HG03521 (cell line): ENCODE data around the gene DBNL.
A peak's percentile ranks its signal among the peaks of the same experiment; 100 is the strongest.

Experiments used
- ATAC-seq: cut with Tn5 transposase; IDR thresholded peaks from one replicate; pipeline ENCODE4 v1.9.1; 2021; ENCODE audit warnings: mild to moderate bottlenecking, moderate library complexity; ENCODE audit not compliant: unreplicated experiment

Gene DBNL

GRCh38 chr7:44097064-44097932 lies 52.8 kb downstream of the DBNL start:
- ATAC-seq, result peak; percentile 62

- no peak for ATAC-seq
Observed at GRCh38 chr7:44098092-44099068, 53.9 kb downstream of the DBNL start.

GRCh38 chr7:44099669-44100068 lies 55.2 kb downstream of the DBNL start:
- no peak for ATAC-seq

DNA sequence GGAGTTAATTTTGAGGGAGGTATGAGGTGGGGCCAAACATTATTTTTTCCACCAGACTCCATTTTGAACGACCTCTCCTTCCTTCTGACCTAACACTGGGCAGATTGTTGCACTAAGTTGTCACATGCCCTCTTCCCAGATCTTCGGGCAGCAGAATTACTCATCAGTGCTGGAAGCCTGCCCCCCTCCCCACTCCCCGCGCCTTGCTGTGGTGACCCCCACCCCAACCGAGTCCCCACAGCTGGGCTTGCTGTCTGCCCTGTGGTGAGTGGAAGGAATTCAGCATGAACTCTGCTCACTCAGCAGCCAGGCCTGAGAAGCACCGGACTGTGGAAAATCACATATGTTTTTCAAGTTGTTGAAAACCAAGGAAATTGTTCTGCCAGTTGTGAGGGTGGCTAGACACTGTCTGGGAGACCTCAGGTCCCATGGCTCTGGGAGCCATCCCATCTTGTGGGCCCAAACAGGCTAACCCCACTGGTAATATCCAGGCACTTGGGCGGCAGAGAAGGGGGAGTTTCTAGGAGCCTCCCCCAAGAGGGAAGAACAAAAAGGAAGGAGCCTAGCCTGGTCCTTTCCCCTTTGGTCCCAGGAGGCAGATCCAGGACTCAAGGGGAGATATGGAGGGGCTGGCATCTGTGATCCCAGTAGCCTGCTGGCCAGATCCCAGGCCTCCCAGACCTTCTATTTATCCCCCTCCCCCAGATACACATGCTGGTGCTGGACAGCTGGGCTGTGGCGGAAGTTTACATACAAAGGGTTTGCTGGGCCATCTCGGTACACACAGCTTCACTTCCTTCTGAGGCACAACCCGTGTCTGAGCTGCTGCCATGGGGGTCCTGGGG lies 56.2 kb downstream of the DBNL start:
- ATAC-seq, result no peak

DNA sequence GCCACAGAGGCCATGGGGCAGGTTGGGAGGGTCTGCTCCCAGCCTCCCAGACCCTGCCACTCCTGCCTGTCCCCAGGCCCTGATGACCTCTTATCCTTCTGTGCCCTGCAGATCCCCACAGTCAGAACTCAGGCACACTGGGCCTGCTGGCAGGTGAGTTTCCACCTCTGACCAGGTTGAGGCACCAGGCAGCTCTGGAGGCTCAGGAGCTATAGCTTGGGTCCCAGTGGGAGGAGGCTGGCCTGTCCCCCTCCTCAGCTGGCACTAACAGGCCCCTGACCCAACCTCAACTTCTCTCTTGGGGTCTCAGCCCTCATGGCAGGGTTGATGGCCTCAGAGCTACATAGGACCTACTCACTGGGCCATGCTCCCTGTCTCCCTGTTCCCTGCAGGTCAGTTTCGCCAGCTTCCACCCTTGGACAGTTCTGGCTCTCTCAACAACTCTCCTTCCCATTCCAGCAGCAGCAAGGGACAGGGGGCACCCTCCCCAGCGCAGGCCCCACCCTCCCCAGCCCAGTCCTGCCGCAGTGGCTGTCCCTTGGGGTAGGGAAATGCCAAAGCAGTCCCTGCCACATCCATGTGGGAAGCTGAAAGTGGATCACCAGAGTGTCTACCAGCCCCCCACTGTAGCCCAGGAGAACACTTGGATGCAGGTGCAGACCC lies 56.9 kb downstream of the DBNL start:
- no peak for ATAC-seq

DNA sequence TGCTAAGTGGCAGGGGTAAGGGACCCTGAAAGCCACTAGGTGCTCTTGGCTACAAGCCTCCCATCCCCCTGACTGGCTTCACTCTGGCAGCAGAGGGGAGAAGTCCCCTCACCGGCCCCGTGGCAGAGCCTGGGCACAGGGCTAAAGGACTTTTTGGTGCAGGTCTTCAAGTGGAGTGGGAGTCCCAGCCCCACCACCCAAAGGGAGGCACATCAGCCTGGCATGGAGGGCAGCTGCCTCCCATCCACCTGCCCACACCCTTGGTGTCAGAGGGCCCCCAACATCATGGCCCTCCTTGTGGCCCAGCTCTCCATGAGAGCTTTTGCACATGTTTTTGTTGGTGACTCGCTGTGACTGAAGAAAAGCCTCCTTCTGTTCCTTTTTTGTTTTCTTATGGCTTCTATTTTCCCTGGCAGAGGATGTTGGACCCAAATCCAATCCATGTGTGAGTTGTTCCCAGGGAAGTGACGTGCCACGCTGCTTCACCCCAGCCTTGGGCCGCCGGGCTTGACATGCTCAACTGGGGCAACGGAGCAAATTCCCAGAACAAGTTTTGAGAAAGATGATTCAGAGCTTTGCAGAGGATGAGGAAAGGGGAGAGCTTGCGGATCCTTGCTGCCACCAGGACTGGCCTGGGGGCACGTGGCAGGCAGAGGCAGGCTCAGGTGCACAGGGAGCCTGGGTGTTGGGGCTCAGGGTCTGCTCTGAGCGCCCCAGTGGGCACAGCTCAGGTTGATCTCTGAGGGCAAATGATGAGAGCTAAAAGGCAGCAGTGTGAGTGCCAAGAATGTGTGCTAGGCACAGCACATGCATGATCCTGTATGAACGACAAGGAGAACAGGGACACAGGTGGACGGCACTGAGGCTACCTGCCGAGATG lies 57.7 kb downstream of the DBNL start:
- ATAC-seq, result no peak

- no peak for ATAC-seq
Observed at GRCh38 chr7:44102846-44103565, 58.5 kb downstream of the DBNL start.

DNA sequence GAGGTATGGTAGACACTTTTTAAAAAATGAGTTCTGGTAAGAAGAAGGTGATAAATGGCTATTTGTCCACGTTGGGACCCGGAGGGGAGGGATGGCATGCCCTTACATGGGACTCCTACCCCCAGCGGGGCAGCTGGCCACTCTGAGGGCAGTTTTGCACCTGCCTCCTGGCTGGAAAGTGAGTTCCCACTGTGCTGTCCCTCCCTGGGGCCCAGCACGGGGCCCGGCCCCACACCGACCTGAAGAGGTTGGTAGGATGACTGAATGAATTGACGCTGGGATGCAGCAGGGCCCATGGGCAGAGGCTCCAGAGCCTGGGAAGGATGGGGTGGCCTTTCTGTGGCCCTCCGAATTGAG lies 59.0 kb downstream of the DBNL start:
- ATAC-seq, result no peak

DNA sequence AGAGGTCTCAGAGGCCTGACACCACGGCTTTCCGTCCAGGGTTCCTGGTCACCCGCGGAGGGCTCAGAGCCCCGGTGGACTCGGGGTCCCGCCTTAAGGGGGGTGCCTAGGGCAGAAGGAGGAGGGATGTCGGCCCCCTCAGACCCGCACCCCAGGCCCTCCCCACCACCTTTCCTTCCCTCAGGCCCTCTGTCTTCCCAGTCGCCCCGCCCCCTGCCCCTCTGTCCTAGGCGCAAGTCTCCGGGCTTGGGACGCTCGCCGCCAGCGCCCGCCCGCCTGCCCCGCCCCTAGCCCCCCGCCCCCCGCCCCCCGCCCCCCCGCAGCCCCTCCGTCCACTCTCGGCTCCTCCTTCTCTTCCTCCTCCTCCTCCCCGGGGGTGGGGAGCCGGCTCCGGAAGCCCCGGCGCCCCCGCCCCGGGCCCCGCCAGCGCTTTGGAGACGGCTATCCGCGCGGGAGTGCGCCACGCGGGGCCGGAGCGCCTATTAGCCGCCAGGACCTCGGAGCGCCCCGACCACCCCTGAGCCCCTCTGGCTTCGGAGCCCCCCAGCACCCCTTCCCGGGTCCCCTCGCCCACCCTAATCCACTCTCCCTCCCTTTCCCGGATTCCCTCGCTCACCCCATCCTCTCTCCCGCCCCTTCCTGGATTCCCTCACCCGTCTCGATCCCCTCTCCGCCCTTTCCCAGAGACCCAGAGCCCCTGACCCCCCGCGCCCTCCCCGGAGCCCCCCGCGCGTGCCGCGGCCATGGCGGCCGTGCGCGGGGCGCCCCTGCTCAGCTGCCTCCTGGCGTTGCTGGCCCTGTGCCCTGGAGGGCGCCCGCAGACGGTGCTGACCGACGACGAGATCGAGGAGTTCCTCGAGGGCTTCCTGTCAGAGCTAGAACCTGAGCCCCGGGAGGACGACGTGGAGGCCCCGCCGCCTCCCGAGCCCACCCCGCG lies 59.7 kb downstream of the DBNL start, which contains the start of gene AEBP1:
TSS of gene AEBP1 (plus strand) at position 423 of the 937 bp plus-strand sequence. CDS start at position 744, 321 bp downstream.
- ATAC-seq, result no peak

GRCh38 chr7:44104860-44105771 lies 60.6 kb downstream of the DBNL start:
- ATAC-seq, result no peak

DNA sequence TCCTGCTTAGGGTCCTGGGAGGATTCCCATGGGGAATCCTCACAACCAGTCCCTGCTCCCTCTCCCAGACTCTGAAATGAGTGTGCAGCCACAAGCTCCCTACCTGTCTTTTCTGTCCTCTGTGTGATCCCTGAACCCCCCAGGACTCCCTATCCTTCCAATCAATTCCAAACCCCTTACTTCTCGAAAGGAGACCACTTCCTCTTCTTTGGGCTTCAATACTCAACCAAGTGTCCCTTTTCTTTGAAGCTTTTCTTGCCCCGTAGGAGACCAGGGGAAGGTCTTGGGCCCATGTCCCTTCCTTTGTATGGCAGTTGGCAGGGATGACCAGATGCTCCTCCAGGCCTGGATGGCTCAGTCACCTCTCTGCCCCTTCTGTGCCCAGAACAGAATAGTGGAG lies 61.3 kb downstream of the DBNL start:
- no peak for ATAC-seq

GRCh38 chr7:44106311-44107065 lies 62.0 kb downstream of the DBNL start:
- no peak for ATAC-seq

DNA sequence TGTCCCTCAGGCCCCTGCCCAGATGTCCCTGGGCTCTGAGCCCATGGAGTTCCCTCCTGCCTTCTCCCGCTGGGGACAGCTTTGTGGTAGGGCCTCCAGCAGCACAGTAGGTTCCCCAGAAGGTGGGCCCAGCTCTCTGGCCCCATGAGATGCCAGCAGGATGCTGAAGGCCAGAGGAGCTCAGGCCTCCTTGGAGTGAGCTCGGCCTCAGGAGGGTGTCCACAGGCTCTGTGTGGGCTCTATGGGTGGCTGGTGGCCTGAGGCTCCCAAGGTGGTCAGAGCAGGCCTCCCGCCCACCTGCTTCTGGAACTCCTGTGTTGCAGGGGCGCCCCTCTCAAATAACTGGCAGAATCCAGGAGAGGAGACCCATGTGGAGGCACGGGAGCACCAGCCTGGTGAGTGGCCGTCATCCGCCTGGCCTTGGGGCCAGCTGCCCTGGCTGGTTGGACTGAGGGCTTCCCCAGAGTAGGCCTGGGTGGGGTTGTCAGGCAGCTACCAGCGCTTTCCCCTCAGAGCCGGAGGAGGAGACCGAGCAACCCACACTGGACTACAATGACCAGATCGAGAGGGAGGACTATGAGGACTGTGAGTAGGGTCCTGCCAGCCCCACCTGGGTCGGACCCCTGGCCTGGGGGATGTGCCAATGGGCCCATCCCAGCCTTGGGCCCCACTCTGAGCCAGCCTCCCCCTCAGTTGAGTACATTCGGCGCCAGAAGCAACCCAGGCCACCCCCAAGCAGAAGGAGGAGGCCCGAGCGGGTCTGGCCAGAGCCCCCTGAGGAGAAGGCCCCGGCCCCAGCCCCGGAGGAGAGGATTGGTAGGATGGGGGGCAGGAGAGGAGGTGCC lies 62.8 kb downstream of the DBNL start:
- no peak for ATAC-seq

DNA sequence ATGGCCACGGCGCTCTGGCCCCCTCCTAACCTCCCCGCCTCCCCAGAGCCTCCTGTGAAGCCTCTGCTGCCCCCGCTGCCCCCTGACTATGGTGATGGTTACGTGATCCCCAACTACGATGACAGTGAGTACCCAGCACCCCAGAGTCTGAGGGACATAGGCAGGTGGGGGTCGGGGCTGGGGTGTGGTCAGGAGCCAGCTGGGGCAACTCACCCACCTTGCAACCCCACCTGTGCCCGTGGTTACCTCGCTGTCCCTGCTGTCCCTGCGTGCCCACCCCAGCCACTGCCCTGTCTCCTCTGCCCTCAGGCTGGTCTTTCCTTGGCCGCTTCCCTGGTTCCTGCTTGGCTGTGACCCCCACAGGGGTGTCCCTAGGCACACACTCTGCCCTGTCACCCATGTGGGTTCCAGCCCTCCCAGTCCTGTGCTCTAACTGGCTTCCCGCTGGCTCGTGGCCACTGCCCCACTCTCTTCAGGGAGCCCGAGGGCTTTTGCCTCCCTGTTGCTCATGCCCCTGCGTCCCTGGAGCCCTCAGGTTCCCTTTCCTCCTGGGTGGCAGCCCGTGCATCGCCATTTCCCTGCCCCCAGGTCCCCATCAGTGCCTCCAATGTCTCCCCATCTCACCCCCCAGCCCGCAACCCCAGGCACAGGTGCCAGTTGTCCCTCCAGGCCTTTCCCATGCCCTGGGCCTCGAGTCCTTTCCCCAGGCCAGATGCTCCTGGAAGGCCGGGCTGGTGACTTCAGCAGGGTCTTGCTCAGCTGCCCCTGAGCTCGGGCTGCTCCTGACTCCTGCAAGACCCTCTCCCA lies 63.7 kb downstream of the DBNL start:
- no peak for ATAC-seq
